BE2C (cell line): ENCODE results near the gene ERMARD.
A peak's percentile ranks its signal among the peaks of the same experiment; 100 is the strongest.
"Not testable (repeated sequence)": the region's sequence is repeated elsewhere in the genome, so short reads cannot be mapped to it uniquely, and the experiment has no call there.

Source experiments
- DNase-seq: peaks from one replicate; pipeline ENCODE4 v3.0.0-alpha.2; 2020
- H3K27me3 ChIP-seq: fragments of 250-450 bp; sonication (Bioruptor Pico); 2 replicates; pipeline ENCODE4 v1.5.1; 2020; ENCODE audit warnings: mild to moderate bottlenecking
- H3K36me3 ChIP-seq: fragments of 250-450 bp; sonication (Bioruptor Pico); 2 replicates; pipeline ENCODE4 v1.5.1; 2020; ENCODE audit warnings: mild to moderate bottlenecking
- H3K4me1 ChIP-seq: fragments of 250-450 bp; sonication (Bioruptor Pico); 2 replicates; pipeline ENCODE4 v1.5.1; 2020
- H3K4me3 ChIP-seq: 2 replicates; pipeline ENCODE4 v1.5.1; 2011; ENCODE audit warnings: low read depth, low read length
- H3K9me3 ChIP-seq: fragments of 250-450 bp; sonication (Bioruptor Pico); 2 replicates; pipeline ENCODE4 v1.5.1; 2020
- CTCF ChIP-seq: IDR thresholded peaks from 2 replicates; pipeline ENCODE4 v1.5.1; 2012; ENCODE audit warnings: mild to moderate bottlenecking, low read depth, low read length

Gene ERMARD

GRCh38 chr6:169746556-169746955 lies 4.9 kb upstream of the ERMARD start:
- no peak for TF ChIP-seq CTCF
- H3K4me1 ChIP-seq: no peaks in the 10 kb centered on the region
- no peaks in the 10 kb centered on the region for H3K27me3 ChIP-seq
- H3K9me3 ChIP-seq: no peaks in the 10 kb centered on the region
- DNase-seq: no peak
- no peak overlapping the region for H3K4me3 ChIP-seq
- no peaks in the 10 kb centered on the region for H3K36me3 ChIP-seq

- TF ChIP-seq CTCF: no peak
- DNase-seq: no peak
Observed at GRCh38 chr6:169752074-169752623, 727 bp downstream of the ERMARD start.

DNA sequence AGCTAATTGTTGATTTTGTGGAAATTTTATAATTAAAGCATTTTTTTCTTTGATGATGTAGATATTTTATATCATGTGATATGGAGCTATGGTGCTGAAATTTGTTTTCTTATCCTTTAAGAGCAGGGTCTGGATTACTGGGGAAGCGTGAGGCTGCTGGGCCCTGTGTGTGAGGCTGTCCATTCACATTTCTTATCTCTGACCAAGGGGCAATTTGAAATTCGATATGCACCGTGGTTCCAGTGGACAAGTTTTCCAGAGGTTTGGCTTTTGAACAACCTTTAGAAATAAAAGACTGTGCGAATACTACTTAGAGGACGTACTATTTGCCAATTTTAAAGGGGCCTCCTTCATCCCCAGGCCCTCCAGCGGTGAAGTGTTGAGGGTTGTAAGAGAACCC lies 3.7 kb downstream of the ERMARD start:
- no peaks in the 10 kb centered on the region for H3K9me3 ChIP-seq
- H3K27me3 ChIP-seq: no peaks in the 10 kb centered on the region
- TF ChIP-seq CTCF: no peak
- no peaks in the 10 kb centered on the region for H3K36me3 ChIP-seq
- no peak for DNase-seq
- no peak overlapping the region for H3K4me3 ChIP-seq
- no peaks in the 10 kb centered on the region; the same call in 1 of the 2 replicates for H3K4me1 ChIP-seq

More at GRCh38 chr6:169752074-169752623, 727 bp downstream of the ERMARD start:
- H3K9me3 ChIP-seq: no peaks in the 10 kb centered on the region
- peak overlapping the region; percentile 92 for H3K4me3 ChIP-seq
- H3K27me3 ChIP-seq: no peaks in the 10 kb centered on the region
- H3K4me1 ChIP-seq: no peaks in the 10 kb centered on the region; the same call in 1 of the 2 replicates
- no peaks in the 10 kb centered on the region for H3K36me3 ChIP-seq

DNA sequence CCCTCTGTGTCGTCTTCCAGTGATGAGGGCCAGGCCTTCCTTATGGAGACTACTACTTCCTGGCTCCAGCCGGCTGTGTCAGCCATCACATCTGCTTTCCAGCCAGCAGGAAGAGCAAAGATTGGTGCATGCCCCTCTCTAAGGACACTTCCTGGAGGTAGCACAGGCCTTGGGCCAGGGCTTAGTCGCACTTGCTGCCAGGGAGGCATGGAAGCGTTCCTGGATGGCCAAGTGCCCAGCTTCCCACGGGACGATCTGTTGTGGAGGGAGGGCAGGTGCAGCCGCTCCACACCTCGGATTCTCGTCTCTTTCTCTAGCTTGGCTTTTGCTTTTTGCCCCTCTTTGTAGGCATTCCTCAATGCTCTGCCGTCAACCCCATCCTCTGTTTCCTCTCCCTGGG lies 11.9 kb downstream of the ERMARD start:
- H3K36me3 ChIP-seq: no peaks in the 10 kb centered on the region
- H3K9me3 ChIP-seq: no peaks in the 10 kb centered on the region
- no peak for DNase-seq
- H3K4me1 ChIP-seq: no peaks in the 10 kb centered on the region
- no peak overlapping the region for H3K4me3 ChIP-seq
- no peaks in the 10 kb centered on the region for H3K27me3 ChIP-seq
- no peak for TF ChIP-seq CTCF

DNA sequence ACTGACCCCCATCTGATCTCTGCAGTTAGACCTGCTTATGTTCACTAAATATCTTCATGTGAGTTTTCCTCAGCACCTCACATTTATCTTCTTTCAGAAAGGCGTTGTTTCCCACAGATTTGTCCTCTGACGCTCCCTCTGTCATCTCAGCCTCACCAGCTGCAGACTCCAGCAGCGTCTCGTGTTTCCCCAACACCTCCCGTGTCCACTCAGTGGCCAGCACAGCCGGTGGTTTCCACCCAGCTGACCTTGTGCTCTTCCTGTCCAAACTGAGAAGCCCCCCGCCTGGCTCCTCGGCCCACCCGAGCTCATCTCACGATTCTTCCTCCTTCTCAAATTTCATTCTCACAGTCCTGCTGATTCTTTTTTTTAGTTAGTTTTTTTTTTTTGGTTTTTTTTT lies 12.5 kb downstream of the ERMARD start:
- no peaks in the 10 kb centered on the region for H3K36me3 ChIP-seq

DNA sequence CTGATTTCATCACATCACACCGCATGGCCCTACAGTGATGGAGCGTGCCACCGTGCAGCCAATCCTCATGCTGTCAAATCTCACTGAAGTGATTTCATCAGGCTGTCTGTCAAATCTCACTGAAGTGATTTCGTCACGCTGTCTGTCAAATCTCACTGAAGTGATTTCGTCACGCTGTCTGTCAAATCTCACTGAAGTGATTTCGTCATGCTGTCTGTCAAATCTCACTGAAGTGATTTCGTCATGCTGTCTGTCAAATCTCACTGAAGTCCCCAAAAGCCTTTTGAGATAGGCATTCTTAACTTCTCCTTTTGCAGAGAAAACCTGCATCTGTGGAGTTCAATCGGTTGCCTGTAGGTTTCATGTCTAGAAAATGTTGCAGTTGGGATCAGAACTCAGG lies 14.4 kb downstream of the ERMARD start:
- H3K4me1 ChIP-seq, H3K27me3 ChIP-seq, H3K4me3 ChIP-seq, H3K9me3 ChIP-seq, H3K36me3 ChIP-seq, DNase-seq: not testable (repeated sequence)

More for the DNA sequence above, 12.5 kb downstream of the ERMARD start:
- no peak overlapping the region for H3K4me3 ChIP-seq
- DNase-seq: no peak
- H3K9me3 ChIP-seq: no peaks in the 10 kb centered on the region
- H3K27me3 ChIP-seq: no peaks in the 10 kb centered on the region
- H3K4me1 ChIP-seq: no peaks in the 10 kb centered on the region
- TF ChIP-seq CTCF: no peak

DNA sequence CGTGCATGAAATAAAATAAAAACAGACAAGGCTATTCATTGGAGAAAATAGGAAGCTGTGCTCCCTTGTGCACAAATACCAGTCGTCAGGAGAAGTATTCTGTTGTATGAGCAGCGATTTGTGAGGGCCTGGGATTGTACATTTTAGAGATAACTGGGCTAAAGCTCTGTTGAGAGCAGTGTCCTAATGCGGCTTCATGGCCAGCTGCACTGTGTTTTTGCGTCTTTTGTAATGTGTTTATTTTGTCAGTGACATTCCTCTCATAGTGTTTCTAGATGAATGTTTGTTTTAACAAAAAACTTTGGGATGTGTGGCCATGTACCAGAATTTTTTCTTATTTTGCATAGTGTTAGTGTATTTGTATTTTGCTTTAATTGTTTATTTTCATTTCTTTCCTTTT lies 14.8 kb downstream of the ERMARD start:
- Histone ChIP-seq H3K9me3 (no peaks in the 10 kb centered on the region), H3K36me3 (no peaks in the 10 kb centered on the region)
- no peak for TF ChIP-seq CTCF

More for the DNA sequence above, 14.8 kb downstream of the ERMARD start:
- no peaks in the 10 kb centered on the region for H3K27me3 ChIP-seq
- H3K4me3 ChIP-seq: no peak overlapping the region
- no peak for DNase-seq
- H3K4me1 ChIP-seq: no peaks in the 10 kb centered on the region
